GOT3 (cell line): ENCODE data around the gene LAMB4.

Experiments used
- DNase-seq: peaks from one replicate; lab custom pipeline; 2025; ENCODE audit warnings: mixed read lengths; lab: John Stamatoyannopoulos, UW

The LAMB4 gene

DNA sequence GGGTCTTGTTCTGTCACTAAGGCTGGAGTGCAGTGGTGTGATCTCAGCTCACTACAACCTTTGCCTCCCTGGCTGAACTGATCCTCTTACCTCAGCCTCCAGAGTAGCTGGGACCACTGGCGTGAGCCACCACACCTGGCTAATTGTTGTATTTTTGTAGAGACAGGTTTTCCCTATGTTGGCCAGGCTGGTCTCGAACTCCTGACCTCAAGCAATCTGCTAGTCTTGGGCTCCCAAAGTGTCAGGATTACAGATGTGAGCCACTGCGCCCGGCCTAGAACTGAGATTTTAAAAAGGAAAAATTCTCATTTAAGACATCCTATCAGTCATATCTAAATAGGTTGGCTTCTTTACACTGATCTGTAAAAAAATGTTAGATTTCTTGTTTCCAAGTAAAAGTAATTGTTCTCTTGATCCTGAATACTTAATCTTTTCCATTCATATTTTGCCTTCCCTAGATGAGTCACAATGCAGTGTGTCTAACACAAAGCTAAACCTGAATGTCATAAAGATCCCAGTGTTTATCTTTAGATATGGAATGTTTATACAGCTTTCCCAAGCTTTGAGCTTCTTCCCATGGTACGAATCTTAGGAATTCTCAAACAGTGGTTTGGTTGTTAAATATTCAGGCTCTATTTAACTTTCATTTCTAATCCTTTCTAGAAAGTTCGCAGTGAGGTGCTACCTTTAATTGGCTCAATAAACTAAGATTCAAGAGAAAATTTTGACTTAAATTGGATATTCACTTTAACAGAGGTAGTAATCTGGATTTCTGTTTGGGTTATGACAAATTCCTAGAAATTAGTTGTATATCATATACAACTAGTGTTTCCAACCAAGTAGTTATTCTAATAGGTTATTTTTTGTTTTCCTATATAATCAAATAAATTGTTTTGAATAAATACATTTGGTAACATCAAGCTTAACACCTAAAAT lies 115.1 kb downstream of the LAMB4 start:
- no peak for DNase-seq

DNA sequence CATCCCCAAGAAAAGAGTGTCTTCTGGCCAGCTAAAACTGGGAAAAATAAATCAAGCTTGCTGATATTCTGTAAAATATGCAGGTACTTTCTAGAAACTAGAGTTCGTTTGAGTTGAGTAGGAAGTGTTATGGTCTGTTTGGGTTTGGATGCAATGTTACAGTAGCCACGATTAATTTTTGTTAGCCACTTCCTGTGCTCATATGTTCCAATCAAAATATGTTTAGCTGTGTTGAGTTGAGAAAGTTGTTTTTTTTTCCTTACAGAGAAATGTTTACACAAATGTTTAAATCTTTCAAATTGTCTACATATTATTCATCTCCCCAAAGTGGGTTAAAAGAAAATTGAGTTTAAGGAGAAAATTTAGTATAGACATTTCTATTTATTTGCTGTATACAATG lies 115.9 kb downstream of the LAMB4 start:
- DNase-seq = no peak

DNA sequence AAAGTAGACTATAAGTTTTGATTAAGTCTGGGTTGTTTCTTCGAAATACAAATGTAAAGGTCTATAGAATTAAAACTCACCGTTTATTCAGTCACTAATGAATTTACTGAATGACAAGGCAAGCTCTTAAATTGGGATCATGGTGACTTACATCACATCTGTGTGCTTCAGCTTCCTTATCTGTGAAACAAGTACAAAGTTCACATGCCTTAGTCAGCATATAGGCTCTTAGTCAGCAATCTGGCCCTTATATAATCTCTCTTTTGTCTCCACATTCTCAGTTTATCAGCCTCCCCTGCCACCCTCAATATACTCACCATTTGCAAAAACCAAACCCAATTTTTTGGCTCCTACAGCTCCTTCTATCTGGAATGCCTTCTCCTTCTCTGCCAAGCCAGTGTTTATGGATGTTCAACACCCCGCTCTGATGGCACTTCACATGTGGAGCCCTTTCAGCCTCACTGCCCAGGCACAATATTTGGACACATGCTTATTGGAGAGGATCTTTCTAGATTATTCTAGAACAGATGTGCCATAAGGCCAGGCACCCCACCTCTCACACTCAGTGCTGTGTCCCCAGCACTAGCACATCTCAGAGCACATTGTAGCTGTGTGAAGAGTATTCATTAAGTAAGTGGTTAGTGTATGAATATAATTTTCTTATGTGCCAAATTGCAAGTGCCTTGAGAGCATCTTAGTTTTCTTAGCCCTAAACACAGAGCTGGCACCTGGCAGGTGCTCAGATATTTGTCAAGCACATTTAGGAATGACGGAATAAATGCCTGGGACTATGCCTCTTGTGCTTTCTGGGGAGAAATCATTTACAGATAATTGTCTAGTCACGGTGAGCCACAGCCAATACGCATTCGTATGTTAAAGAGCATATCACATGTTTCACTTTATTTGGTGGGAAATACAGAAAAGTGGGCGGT lies 117.4 kb downstream of the LAMB4 start:
- no peak for DNase-seq

DNA sequence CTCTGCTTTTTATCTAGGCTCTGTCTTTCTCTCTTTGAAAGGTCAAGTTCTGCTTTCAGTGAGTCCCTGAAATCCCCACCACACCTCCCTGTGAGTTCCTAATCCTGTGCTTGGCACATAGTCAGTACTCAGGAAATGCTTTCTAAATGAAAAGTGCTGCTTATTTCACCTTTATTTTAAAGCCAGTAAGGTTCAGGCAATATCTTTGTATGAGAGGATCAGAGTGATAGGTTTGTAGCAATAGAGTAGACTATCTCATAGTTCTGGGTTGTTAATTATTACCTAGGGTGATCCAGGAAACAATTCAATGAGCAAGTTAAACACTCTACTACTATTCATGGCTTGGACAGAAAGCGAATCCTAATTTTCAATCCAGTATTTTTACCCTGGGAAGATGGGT lies 119.8 kb downstream of the LAMB4 start:
- no peak for DNase-seq

DNA sequence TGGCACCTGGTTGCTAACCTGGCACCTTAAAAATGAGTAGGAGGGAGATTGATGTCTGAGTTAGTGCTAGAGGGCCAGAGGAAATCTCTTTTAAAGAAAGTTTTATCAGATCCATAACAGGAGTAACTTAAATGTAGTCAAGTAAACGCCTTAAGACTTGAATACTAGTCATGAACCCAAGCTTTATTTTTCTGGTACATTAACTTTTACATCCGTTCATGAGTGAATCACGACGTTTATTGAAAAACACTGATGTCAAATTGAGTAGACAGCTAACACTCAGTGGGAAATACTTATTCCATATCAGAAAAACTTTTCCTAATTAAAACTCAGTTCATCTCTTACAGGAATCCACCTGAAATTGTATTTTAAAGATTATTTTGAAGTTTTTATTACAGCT lies 120.3 kb downstream of the LAMB4 start:
- DNase-seq = no peak

DNA sequence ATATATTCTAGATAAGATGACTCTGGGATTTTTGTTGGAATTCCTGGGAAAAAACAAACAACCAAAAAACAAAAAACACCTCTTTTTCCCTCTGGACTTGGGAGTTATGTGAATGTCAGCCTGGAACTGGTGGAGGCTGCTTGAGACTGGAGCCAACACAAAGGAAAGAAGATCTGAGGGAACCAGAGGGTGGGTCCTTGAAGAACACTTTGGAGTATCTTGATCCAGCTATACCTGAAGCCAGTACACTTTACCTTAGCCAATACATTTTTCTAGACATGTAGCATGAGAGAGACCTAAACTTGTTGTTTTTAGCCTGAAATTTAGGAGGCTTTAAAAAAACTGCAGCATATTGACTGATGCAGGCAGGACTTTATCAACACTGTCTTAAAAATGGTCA lies 121.3 kb downstream of the LAMB4 start:
- DNase-seq = no peak

DNA sequence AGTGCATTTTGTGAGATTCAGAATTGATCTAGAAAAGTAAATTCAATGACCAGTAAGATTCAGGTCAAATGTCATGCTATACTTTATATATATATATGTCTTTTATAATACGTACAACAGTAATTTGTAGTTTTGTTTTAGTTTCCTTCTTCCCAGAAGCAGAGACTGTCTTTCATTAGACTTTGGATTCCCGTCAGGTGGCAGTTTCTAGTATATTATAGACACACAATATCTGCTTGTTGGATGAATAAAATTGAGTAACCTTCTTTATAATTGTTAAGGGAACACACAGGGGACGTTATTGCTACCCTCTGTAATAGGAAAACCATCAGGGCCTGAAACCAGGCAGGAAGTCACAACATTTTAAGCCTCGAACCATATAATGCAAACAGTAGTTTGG lies 121.9 kb downstream of the LAMB4 start:
- no peak for DNase-seq

DNA sequence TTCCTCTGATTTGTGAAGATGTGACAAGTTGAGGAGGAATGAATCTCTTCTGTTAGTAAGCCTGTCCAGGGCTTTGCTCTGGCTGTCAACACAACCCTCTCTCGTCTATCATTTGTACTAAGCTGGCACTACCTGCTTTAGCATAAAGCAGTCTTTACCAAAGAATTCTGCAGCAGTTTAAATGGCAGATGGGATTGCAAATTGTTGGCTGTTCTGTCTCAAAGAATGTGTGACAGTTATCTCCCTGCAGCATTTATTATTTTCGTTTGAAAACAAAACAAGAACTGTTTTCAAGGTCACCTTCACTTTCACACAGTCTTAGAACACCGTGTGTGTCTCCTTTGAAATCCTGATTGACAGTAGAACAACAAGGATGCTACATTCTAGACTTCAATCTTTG lies 122.4 kb downstream of the LAMB4 start:
- DNase-seq = no peak

DNA sequence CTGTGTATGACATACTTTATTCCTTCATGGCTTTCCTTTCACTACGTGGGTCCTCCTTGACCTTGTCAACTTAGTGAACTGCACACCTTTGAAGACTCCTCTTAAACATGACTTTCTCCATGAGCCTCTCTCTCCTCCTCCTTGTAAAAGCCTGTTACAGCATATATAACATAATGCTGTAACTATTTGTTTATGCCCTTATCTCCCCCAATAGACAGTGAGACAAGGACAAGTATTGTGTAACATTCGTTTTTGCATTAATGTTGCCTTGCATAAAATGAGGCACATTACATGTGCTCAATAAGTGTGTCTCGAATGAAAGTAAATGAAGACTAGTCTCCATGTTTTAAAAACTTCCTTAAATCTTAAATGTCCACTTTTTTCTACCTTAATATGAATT lies 122.9 kb downstream of the LAMB4 start:
- no peak for DNase-seq

DNA sequence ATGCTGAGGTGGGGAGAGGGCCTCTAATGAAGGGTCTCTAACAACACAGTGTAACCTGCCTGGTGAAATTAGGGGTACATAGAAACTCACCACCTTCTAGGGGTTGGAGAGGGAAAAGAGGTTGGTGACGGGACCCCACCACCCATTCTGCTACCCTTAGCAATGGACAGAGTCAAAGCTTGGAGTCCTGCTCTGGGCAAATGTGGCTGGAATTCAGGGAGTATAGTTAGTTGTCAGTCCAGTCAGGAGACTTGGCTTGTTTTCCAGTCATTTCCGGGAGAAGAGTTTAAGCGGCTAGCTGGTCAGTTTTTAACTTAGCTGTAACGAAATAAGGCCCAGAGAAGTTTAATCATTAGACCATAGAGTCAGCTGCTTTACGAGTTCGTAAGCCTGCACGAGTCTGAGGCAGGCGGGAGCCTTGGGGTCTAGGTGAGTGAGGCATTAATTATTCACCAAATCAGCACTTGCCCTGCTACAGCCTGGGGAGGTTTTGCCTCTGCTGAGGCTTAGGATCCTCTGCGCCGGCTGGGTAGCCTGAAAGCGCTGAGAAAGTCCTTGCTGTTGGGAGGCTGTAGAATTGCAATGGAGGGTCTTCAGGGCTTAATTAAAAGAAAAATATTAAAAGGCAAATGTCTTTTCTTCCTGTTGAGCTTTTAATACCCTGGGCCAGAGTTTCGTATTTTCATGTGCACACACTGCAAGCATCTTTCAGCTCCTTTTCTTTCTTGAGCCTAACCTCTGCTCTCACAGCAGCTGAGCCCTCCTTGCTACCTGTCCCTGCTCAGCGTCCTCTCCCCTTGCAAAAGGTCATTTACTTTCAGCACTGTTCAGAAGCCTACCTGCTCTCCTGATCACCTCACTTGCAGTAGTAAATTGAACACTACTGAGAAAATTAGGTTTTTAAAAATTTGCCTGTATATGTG lies 125.7 kb downstream of the LAMB4 start:
- no peak for DNase-seq

DNA sequence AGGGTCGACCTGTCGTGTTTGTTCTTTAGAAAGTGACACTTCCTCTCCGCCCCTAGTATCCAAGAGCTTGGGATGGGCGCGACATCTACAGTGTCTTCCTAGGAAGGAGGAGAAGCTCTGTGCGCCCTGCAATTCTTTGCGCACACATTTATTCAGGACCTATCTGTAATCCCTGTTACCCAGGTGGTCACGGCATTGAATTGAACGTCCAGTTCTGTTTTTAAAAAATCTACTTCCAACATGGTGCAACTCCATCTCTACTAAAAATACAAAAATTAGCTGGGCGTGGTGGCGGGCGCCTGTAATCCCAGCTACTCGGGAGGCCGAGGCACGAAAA lies 126.6 kb downstream of the LAMB4 start:
- DNase-seq = no peak

DNA sequence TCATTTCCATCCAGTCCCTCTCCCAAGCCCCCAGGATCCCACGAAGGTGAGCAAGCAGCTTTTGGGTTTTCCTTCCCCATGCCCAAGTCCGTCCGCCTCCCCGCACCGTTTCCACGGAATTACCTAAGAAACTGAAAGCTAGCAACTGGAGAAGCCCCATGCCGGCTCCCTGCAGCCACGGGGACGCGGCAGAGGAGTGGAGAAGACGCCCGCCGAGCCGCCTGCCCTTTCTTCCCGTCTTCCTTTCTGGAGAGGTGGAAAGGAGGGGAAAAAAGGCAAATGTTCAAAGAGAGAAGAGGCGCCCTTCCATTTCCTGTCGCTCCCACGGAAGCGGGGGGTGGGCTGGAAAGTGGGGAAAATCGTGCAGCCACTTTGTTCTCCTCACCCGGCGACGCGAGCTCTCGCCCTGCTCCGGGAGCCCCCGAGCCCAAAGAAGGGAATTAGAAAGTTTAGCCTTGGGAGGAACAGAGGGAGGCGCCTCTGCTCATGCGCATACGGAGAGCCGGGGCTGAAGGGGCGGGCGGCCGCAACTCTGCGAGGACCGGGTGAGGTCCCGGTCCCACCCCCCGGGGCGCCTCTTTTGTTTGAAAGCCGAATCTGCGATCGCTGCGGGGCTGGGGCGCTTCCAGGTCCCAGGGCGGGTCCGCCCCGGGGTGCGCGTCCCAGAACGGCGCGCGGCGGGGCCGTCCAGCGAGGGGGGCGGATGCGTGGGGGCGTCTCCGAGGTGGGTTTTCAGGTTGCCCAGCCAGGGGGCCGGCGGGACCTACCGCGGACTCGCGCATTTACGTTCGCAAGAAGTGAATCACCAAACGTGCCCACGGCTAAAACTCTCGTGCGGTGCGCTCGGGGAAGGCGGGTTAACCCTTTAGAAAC lies 127.2 kb downstream of the LAMB4 start, which contains the start of gene LAMB1:
Gene LAMB1 (minus strand): TSS at position 436 of the 873 bp plus-strand sequence. CDS start 276 bp downstream, at position 160.
- no peak for DNase-seq

DNA sequence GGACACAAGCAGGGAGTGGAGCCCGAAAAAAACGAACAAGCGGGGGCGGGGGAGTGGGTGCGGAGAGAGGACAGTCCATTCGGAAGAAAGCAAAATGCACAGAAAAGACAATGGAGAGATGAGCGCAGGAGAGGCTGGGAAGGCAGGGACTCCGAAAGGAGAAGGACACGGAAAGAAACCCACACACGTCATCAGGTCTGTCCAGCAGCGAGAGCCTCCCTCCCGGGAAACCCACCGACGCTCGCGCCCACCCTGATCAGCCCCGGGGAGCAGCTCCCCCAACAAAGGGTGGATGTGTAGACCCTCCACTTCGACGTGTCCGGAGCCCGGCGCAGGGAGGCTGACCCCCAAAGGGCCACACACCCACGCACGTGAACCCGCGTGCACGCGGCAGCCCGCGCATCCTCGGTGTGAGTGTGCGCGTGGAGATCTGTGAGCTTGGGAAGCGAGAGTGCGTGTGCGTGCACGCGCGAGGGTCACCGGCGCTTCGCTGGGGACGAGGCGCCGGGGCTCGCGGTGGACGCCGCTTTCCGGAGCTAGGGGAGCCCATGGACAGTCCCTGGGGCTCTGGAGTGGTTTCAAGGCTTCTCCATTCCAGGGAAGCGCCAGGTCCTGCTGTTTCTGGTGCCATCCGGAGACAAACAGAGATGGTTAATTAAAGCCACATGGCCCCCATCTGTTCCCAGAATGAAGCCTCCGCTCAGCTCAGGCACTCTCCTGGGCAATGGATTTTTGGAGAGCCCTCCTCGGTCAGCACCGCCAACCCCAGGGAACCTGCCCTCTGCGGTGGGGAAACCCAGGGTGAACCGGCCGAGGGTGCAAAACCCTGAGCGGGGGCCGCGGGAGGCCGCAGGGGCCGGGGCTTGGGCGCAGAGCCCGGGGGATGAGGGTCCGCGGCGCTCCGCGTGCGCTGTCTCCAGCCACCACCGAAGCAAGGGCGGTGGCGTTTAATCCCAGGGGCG lies 128.1 kb downstream of the LAMB4 start:
- no peak for DNase-seq

DNA sequence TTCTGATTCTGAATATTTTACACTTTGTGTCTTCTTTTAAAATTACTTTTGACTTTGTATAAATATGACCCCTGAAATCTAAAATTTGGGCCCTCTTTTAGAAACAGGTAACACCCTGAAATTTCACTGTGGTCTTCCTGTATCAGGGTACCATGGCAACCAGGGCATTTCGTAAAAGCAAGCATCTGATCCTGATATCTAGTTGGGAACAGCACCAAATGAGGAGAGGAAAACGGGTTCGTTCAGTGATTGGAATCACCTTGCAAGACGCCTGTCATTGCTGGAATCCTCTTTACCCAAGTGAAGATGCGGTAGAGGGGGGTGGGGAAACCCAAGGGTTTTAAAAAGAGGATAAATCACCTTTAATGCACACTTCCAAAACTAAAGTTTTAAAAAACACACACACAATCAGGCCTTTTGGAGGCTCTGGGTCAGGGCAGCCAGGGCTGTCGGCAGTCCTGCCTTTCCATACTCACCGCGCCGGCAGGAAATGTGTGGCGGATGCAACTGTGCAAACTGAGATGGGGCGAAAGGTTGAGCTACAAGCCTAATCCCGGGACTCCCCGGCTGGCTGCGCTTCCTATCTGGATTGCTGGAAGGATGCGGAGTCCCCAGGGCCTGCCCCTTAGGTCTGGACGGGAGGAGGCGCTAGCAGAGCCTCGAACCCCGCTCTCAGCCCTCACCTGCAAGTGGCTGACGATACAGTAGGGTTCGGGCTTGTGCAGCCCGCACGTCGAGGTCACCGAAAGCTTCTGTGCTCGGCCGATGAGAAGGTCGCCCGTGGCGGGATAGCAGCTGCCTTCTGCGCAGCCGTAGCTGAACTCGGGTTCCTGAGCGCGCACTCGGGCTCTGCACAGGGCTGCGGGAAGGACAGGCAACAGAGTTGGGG lies 129.0 kb downstream of the LAMB4 start:
- no peak for DNase-seq

DNA sequence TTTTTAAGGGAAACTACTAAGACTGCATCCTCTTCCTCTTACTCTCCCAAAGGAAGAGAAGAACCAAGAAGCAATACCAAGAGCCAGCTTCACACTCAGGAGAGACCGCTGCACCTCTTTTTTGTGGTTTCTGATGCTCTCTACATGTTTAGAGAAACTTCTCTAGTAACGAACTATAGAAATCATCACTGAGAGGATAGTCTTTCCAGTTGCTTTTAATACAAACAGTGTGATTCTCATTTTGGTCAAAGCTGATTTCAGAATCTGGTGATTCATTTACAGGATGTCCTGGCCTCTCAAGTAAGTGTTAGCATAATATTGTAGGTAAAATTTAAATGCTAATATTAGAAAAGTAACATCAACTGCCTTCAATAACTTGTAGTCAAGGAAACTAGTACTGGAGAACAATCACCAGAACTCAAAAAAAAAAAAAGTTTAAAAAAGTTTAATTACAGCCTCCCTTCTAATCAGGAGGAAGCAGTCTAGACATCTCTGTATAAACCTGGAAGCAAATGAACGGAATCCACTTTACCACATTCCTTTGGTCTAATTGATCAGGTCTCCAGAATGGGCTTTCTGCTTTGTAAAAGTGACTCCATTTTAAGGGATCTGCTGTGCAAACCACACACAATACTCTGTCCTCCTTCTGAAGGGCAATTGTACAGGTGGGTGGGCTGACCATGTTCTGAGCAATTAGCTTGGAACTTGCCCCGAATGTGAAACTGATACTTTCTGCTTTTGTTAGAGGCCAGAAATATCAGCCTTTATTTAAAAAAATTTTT lies 130.2 kb downstream of the LAMB4 start:
- no peak for DNase-seq

DNA sequence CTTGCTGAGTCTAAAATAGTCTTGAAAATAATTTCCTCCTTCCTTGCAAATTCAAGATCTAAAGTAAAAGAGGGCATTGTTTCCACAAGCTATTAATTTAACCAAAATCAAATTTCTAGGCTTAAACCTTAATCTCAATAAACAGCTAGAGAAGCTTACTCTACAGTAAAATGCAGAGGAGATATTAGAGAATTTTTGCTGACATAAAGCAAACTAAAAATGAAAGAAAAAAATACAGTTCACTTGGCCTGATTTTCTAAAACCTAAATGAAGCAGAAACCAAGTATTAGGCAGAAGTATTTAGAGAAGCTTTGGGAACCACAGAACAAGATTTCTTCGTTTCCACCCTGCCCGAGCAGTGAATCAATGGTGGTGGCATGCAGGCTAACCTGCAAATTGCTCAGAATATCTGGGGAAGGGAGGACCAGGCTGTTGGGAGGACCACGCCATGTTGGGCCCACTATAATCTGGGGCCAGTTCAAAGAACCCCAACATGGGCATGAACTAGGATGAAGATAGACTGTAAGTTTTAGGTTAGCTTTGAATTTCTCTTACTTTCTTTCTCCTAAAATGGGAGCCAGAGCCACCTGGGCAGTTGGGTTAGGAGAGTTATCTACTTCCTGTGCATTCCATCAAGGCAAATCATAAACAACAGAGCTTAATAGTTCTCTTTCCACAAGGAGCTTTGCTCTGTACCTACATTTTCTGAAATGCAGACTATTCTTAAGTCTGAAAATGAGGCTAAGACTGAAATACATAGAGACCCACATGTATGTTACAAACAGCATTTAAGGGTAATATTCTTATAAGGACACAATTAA lies 131.3 kb downstream of the LAMB4 start:
- no peak for DNase-seq

DNA sequence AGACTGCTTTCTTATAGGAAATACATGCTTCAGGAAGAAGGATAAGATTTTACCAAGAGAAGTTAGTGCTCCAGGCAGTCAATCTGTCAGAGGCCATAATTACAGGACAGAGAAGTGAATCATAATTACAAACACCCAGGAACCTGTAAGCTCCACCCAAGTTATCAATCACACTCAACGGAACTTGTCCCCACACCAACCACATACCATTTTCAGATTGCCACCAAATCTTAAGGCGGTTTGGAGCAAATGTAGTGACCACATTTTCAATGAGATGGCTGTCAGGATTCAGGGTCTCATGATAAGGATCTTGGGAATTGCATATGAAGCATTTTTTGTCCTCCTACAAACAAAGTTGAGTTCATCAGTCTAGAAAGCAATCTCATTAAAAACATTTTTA lies 132.0 kb downstream of the LAMB4 start:
- DNase-seq = no peak
